Mammary epithelial cell (primary cell): Measurements from ENCODE around the gene WDFY3.

Experiments
- EZH2 ChIP-seq: IDR thresholded peaks from 2 replicates; pipeline ENCODE4 v1.6.1; 2012; ENCODE audit warnings: low read length, inconsistent platforms, borderline replicate concordance
- TF ChIP-seq, protein P1 (sequence below), 2 donors: IDR thresholded peaks in 1 of 2; conservative IDR thresholded peaks in 1 of 2; 2 replicates each; pipeline ENCODE4 v1.5.1; 2011 to 2012; ENCODE audit warnings: inconsistent platforms in 2 of 2, low read length in 2 of 2, mild to moderate bottlenecking in 2 of 2, control low read depth in 1 of 2, low read depth in 1 of 2; ENCODE audit not compliant: insufficient read depth in 1 of 2; ENCODE audit errors: extremely low read depth in 1 of 2

- TF ChIP-seq, protein P1, sequence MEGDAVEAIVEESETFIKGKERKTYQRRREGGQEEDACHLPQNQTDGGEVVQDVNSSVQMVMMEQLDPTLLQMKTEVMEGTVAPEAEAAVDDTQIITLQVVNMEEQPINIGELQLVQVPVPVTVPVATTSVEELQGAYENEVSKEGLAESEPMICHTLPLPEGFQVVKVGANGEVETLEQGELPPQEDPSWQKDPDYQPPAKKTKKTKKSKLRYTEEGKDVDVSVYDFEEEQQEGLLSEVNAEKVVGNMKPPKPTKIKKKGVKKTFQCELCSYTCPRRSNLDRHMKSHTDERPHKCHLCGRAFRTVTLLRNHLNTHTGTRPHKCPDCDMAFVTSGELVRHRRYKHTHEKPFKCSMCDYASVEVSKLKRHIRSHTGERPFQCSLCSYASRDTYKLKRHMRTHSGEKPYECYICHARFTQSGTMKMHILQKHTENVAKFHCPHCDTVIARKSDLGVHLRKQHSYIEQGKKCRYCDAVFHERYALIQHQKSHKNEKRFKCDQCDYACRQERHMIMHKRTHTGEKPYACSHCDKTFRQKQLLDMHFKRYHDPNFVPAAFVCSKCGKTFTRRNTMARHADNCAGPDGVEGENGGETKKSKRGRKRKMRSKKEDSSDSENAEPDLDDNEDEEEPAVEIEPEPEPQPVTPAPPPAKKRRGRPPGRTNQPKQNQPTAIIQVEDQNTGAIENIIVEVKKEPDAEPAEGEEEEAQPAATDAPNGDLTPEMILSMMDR (conservative IDR thresholded peaks at IDR 0.05 in 1 of 2, IDR thresholded peaks at IDR 0.05 in 1 of 2; ENCODE audit: extremely low read depth in 1 of 2, insufficient read depth in 1 of 2, low read depth in 1 of 2, low read length in 2 of 2), result no peak
- no peak for TF ChIP-seq EZH2
Observed at GRCh38 chr4:84734037-84734436, 232.5 kb downstream of the WDFY3 start.
